ENCODE data around the gene LRRC46.

- no peak for TF ChIP-seq NFRKB (IDR thresholded peaks at IDR 0.05)
- no peak for TF ChIP-seq ARNT (IDR thresholded peaks at IDR 0.05)
- no peak for TF ChIP-seq FOXK2 (IDR thresholded peaks at IDR 0.05)
- TF ChIP-seq TARDBP (IDR thresholded peaks at IDR 0.05): no peak
- TF ChIP-seq SUZ12 (IDR thresholded peaks at IDR 0.05): no peak
- TF ChIP-seq SP1 (IDR thresholded peaks at IDR 0.05): no peak
- no peak for TF ChIP-seq HDGF (IDR thresholded peaks at IDR 0.05; ENCODE audit: borderline replicate concordance)
Measured at GRCh38 chr17:47812146-47812920, 19.1 kb upstream of the LRRC46 start.

Measured in HEK293T (cell line).